ENCODE measurements around the gene CD40. TPM values are rescaled to one million over a fixed set of nuclear protein-coding genes. Genes with fewer than 3 reads are reported as not detected.

Gene CD40
- total and polyA plus RNA-seq, 10 of the 15 experiments (the other 5 are each of a cell fraction or from before 2014, with no cell fraction given), result 40.8 to 193 (median 89.5) TPM

DNA sequence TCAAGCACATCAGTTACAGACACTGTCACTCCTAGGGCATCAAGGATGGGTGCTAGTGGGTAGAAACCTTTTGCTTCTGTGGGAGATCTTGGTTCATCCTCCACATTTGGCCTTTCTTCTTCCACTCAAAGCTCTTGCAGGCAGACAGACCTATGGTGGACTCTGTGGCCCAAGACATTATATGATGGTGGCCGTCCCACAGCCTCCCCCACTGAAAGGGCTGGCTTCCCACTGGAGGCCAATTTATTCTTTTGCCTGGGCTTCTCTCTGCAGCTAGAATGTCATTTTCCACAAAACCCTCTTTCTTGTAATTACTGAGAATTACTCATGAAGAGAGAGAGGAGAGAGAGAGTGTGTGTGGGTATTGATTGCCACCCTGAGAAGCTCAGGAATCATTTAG is 43.8 kb downstream of the CD40 start:
- ChIA-PET CTCF (interaction anchor here (1.2 kb wide), 1 partner anchor 10 kb away, joined by 4 read pairs; no protein-coding TSS in a partner anchor), SMC1A (ENCODE audit: uncharacterized antibody, unreplicated experiment) (interaction anchor here (1.5 kb wide), 1 partner anchor 13 kb away, joined by 3 read pairs; no protein-coding TSS in a partner anchor), RAD21 (ENCODE audit: unreplicated experiment) (interaction anchor here (1.1 kb wide), 1 partner anchor 11 kb away, joined by 3 read pairs; no protein-coding TSS in a partner anchor), POLR2A (no interaction called here)
- no peak overlapping the region for H3K4me3 ChIP-seq
- no peak for ATAC-seq
- H3K4me1 ChIP-seq (ENCODE audit: control insufficient read depth, insufficient read depth, low read length), result no peaks in the 10 kb centered on the region
- intact Hi-C loops (cut with micrococcal nuclease; ENCODE audit: unreplicated experiment), result no loop called here
- H3K27me3 ChIP-seq (replicated peaks in 1 of 2; ENCODE audit: control insufficient read depth in 2 of 2, insufficient read depth in 2 of 2, low read length in 1 of 2), result peaks cover 0 to 1% of the 10 kb centered on the region in 2 experiments; a peak in 3 of 4 replicates
- WGBS (ENCODE audit: insufficient coverage, insufficient replicate concordance, low lambda C conversion rate, missing lambda C conversion rate), result 0% methylated on average over 1 of the region's 1 CpG
- H3K9ac ChIP-seq (ENCODE audit: control insufficient read depth, insufficient read depth, low read length), result no peak overlapping the region
- H3K79me2 ChIP-seq (ENCODE audit: control insufficient read depth, insufficient read depth, low read length), result no peaks in the 10 kb centered on the region
- no peak for TF ChIP-seq FOXK2 (IDR thresholded peaks at IDR 0.05)
- TF ChIP-seq, protein P1, sequence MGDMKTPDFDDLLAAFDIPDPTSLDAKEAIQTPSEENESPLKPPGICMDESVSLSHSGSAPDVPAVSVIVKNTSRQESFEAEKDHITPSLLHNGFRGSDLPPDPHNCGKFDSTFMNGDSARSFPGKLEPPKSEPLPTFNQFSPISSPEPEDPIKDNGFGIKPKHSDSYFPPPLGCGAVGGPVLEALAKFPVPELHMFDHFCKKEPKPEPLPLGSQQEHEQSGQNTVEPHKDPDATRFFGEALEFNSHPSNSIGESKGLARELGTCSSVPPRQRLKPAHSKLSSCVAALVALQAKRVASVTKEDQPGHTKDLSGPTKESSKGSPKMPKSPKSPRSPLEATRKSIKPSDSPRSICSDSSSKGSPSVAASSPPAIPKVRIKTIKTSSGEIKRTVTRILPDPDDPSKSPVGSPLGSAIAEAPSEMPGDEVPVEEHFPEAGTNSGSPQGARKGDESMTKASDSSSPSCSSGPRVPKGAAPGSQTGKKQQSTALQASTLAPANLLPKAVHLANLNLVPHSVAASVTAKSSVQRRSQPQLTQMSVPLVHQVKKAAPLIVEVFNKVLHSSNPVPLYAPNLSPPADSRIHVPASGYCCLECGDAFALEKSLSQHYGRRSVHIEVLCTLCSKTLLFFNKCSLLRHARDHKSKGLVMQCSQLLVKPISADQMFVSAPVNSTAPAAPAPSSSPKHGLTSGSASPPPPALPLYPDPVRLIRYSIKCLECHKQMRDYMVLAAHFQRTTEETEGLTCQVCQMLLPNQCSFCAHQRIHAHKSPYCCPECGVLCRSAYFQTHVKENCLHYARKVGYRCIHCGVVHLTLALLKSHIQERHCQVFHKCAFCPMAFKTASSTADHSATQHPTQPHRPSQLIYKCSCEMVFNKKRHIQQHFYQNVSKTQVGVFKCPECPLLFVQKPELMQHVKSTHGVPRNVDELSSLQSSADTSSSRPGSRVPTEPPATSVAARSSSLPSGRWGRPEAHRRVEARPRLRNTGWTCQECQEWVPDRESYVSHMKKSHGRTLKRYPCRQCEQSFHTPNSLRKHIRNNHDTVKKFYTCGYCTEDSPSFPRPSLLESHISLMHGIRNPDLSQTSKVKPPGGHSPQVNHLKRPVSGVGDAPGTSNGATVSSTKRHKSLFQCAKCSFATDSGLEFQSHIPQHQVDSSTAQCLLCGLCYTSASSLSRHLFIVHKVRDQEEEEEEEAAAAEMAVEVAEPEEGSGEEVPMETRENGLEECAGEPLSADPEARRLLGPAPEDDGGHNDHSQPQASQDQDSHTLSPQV (IDR thresholded peaks at IDR 0.05), result no peak
- TF ChIP-seq, protein P2, sequence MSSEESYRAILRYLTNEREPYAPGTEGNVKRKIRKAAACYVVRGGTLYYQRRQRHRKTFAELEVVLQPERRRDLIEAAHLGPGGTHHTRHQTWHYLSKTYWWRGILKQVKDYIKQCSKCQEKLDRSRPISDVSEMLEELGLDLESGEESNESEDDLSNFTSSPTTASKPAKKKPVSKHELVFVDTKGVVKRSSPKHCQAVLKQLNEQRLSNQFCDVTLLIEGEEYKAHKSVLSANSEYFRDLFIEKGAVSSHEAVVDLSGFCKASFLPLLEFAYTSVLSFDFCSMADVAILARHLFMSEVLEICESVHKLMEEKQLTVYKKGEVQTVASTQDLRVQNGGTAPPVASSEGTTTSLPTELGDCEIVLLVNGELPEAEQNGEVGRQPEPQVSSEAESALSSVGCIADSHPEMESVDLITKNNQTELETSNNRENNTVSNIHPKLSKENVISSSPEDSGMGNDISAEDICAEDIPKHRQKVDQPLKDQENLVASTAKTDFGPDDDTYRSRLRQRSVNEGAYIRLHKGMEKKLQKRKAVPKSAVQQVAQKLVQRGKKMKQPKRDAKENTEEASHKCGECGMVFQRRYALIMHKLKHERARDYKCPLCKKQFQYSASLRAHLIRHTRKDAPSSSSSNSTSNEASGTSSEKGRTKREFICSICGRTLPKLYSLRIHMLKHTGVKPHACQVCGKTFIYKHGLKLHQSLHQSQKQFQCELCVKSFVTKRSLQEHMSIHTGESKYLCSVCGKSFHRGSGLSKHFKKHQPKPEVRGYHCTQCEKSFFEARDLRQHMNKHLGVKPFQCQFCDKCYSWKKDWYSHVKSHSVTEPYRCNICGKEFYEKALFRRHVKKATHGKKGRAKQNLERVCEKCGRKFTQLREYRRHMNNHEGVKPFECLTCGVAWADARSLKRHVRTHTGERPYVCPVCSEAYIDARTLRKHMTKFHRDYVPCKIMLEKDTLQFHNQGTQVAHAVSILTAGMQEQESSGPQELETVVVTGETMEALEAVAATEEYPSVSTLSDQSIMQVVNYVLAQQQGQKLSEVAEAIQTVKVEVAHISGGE (CRISPR knock-in tag; IDR thresholded peaks at IDR 0.05), result no peak
- no peak for TF ChIP-seq ETV6 (conservative IDR thresholded peaks at IDR 0.05 in 1 of 2, IDR thresholded peaks at IDR 0.05 in 1 of 2; ENCODE audit: borderline replicate concordance in 1 of 2, low read depth in 1 of 2)
- no peak for TF ChIP-seq DPF2 (IDR thresholded peaks at IDR 0.05)
- TF ChIP-seq SMARCA5 (IDR thresholded peaks at IDR 0.05), result no peak
- TF ChIP-seq, protein P3, sequence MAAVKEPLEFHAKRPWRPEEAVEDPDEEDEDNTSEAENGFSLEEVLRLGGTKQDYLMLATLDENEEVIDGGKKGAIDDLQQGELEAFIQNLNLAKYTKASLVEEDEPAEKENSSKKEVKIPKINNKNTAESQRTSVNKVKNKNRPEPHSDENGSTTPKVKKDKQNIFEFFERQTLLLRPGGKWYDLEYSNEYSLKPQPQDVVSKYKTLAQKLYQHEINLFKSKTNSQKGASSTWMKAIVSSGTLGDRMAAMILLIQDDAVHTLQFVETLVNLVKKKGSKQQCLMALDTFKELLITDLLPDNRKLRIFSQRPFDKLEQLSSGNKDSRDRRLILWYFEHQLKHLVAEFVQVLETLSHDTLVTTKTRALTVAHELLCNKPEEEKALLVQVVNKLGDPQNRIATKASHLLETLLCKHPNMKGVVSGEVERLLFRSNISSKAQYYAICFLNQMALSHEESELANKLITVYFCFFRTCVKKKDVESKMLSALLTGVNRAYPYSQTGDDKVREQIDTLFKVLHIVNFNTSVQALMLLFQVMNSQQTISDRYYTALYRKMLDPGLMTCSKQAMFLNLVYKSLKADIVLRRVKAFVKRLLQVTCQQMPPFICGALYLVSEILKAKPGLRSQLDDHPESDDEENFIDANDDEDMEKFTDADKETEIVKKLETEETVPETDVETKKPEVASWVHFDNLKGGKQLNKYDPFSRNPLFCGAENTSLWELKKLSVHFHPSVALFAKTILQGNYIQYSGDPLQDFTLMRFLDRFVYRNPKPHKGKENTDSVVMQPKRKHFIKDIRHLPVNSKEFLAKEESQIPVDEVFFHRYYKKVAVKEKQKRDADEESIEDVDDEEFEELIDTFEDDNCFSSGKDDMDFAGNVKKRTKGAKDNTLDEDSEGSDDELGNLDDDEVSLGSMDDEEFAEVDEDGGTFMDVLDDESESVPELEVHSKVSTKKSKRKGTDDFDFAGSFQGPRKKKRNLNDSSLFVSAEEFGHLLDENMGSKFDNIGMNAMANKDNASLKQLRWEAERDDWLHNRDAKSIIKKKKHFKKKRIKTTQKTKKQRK (IDR thresholded peaks at IDR 0.05; ENCODE audit: low read depth, low read length), result no peak
- no peak for TF ChIP-seq NBN (IDR thresholded peaks at IDR 0.05)
- TF ChIP-seq ZNF207 (IDR thresholded peaks at IDR 0.05; ENCODE audit: borderline replicate concordance), result no peak
- TF ChIP-seq, protein P4, sequence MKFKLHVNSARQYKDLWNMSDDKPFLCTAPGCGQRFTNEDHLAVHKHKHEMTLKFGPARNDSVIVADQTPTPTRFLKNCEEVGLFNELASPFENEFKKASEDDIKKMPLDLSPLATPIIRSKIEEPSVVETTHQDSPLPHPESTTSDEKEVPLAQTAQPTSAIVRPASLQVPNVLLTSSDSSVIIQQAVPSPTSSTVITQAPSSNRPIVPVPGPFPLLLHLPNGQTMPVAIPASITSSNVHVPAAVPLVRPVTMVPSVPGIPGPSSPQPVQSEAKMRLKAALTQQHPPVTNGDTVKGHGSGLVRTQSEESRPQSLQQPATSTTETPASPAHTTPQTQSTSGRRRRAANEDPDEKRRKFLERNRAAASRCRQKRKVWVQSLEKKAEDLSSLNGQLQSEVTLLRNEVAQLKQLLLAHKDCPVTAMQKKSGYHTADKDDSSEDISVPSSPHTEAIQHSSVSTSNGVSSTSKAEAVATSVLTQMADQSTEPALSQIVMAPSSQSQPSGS (IDR thresholded peaks at IDR 0.05; ENCODE audit: low read length), result no peak
- no peak overlapping the region for H3K27ac ChIP-seq (ENCODE audit: control insufficient read depth, insufficient read depth)
- no peaks in the 10 kb centered on the region for H3K36me3 ChIP-seq (ENCODE audit: control insufficient read depth in 2 of 2, insufficient read depth in 2 of 2, low read length in 1 of 2)
- no peaks in the 10 kb centered on the region for H4K20me1 ChIP-seq (ENCODE audit: control insufficient read depth, insufficient read depth)
- no peak overlapping the region for H2AFZ ChIP-seq (ENCODE audit: control insufficient read depth, low read depth, low read length)
- FAIRE-seq, result no peak
- no peak for DNase-seq (ENCODE audit: low read depth, low spot score)
- in situ Hi-C loops (cut with MboI), result no loop called here
- BruUV-seq (replicated peaks), result no TSS peak
- H3K9me3 ChIP-seq (replicated peaks; ENCODE audit: control insufficient read depth, insufficient read depth, low read length), result no peaks in the 10 kb centered on the region; the same call in 2 of the 3 replicates
- H3K4me2 ChIP-seq (ENCODE audit: control insufficient read depth, insufficient read depth), result no peak overlapping the region

All from GM12878 (cell line).